Kidney glomerular epithelial cell (primary cell): ENCODE measurements around the gene KLHL26.

Experiments used
- DNase-seq: peaks from one replicate; lab custom pipeline; 2025; lab: John Stamatoyannopoulos, UW

The KLHL26 gene

GRCh38 chr19:18718015-18718526 lies 81.2 kb downstream of the KLHL26 start:
- DNase-seq = no peak

- no peak for DNase-seq
Observed at GRCh38 chr19:18718846-18719458, 82.1 kb downstream of the KLHL26 start.

DNA sequence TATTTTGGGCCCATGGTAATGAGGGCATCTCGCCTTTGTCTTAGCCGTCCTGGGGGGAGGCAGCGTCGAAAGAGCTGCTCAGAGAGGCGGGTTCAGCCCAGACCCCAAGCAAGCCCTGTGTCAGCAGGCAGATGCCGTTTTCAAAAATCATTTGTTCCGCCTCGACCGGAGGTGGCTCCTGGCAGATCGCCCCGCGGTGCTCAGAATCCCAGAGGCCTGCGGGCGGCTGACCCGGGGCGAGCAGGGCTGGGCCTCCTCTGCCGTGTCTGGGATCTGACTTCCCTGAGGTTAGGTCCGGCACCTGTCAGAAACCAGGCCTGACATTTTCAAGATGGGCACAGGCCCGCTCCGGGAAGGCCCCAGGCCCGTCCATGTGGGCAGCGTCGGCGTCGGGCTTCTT lies 82.7 kb downstream of the KLHL26 start:
- DNase-seq = no peak
